Osteoblast (primary cell): Measurements from ENCODE around the gene JCAD. TPM values are rescaled to one million over a fixed set of nuclear protein-coding genes. Genes with fewer than 3 reads are reported as not detected.

ENCODE experiments used
- DNase-seq: peaks from one replicate; pipeline ENCODE4 v3.0.0; 2011; ENCODE audit warnings: low spot score, mixed read lengths; ENCODE audit not compliant: insufficient read length; ENCODE audit errors: missing footprints
- H2AFZ ChIP-seq: 2 replicates; pipeline ENCODE4 v1.6.0; 2011; ENCODE audit warnings: mild to moderate bottlenecking, low read length
- H3K27ac ChIP-seq: 2 replicates; pipeline ENCODE4 v1.5.1; 2011; ENCODE audit warnings: mild to moderate bottlenecking, low read depth, low read length, moderate library complexity
- H3K27me3 ChIP-seq: 2 replicates; pipeline ENCODE4 v1.6.0; 2012; ENCODE audit warnings: mild to moderate bottlenecking, control low read depth, inconsistent platforms, low read length, moderate library complexity; ENCODE audit not compliant: insufficient read depth
- H3K36me3 ChIP-seq: 2 replicates; pipeline ENCODE4 v1.5.1; 2011; ENCODE audit warnings: mild to moderate bottlenecking, low read length, control low read depth, moderate library complexity; ENCODE audit not compliant: insufficient read depth
- H3K4me1 ChIP-seq: 2 replicates; pipeline ENCODE4 v1.5.1; 2011; ENCODE audit warnings: mild to moderate bottlenecking, low read length, control low read depth, moderate library complexity; ENCODE audit not compliant: insufficient read depth
- H3K4me2 ChIP-seq: 2 replicates; pipeline ENCODE4 v1.6.0; 2011; ENCODE audit warnings: mild to moderate bottlenecking, low read length; ENCODE audit not compliant: insufficient read depth
- H3K4me3 ChIP-seq: fragments of 200-600 bp; sonication (generic); 3 replicates; pipeline ENCODE4 v1.5.1; 2012; ENCODE audit warnings: mild to moderate bottlenecking, low read length, inconsistent platforms; ENCODE audit not compliant: insufficient read depth
- H3K79me2 ChIP-seq: 2 replicates; pipeline ENCODE4 v1.6.0; 2012; ENCODE audit warnings: mild to moderate bottlenecking, low read length, control low read depth, inconsistent platforms; ENCODE audit not compliant: insufficient read depth
- H3K9me3 ChIP-seq: 2 replicates; pipeline ENCODE4 v1.5.1; 2011; ENCODE audit warnings: low read depth, low read length, control low read depth
- H4K20me1 ChIP-seq: 2 replicates; pipeline ENCODE4 v1.6.0; 2012; ENCODE audit warnings: mild to moderate bottlenecking, low read length, control low read depth; ENCODE audit not compliant: insufficient read depth
- CTCF ChIP-seq: IDR thresholded peaks from 2 replicates; pipeline ENCODE4 v1.5.1; 2011; ENCODE audit warnings: mild to moderate bottlenecking, low read depth, low read length, moderate library complexity; ENCODE audit errors: extremely low read depth
- total RNA-seq: library from RNA; depleted of rRNA; stranded (reverse); fragments of >200 nt; gene quantifications from 2 replicates; pipeline ENCODE4 v1.2.3, GENCODE V29; 2012

Gene JCAD
- total RNA-seq, 1 donor, result 47.0 TPM

GRCh38 chr10:30079408-30079807, 20.0 kb upstream of the JCAD start:
- H2AFZ ChIP-seq, result no peak overlapping the region
- TF ChIP-seq CTCF, result no peak
- H3K9me3 ChIP-seq, result no peaks in the 10 kb centered on the region
- peak; percentile 25 for DNase-seq
- no peaks in the 10 kb centered on the region for H3K27me3 ChIP-seq
- H3K4me2 ChIP-seq, result no peak overlapping the region
- H3K4me1 ChIP-seq, result peaks cover 7% of the 10 kb centered on the region
- H3K36me3 ChIP-seq, result no peaks in the 10 kb centered on the region
- H4K20me1 ChIP-seq, result no peaks in the 10 kb centered on the region
- H3K79me2 ChIP-seq, result no peaks in the 10 kb centered on the region
- H3K27ac ChIP-seq, result no peak overlapping the region
- no peak overlapping the region for H3K4me3 ChIP-seq

- Histone ChIP-seq H3K9me3 (no peaks in the 10 kb centered on the region), H3K36me3 (no peaks in the 10 kb centered on the region), H3K4me3 (no peak overlapping the region), H3K79me2 (no peaks in the 10 kb centered on the region), H3K4me1 (peaks cover 6% of the 10 kb centered on the region), H3K27me3 (no peaks in the 10 kb centered on the region), H3K27ac (no peak overlapping the region), H2AFZ (no peak overlapping the region), H3K4me2 (no peak overlapping the region), H4K20me1 (no peaks in the 10 kb centered on the region)
- no peak for TF ChIP-seq CTCF
- DNase-seq, result no peak
Measured at GRCh38 chr10:30075481-30075880, 16.1 kb upstream of the JCAD start.

GRCh38 chr10:30074933-30075332, 15.5 kb upstream of the JCAD start:
- TF ChIP-seq CTCF, result no peak
- Histone ChIP-seq H2AFZ (no peak overlapping the region), H3K79me2 (no peaks in the 10 kb centered on the region), H3K4me1 (peaks cover 4% of the 10 kb centered on the region), H4K20me1 (no peaks in the 10 kb centered on the region), H3K36me3 (no peaks in the 10 kb centered on the region), H3K27ac (no peak overlapping the region), H3K4me3 (no peak overlapping the region), H3K27me3 (no peaks in the 10 kb centered on the region), H3K9me3 (no peaks in the 10 kb centered on the region), H3K4me2 (no peak overlapping the region)
- no peak for DNase-seq

GRCh38 chr10:30074090-30074489, 14.7 kb upstream of the JCAD start:
- no peak for TF ChIP-seq CTCF
- H3K27ac ChIP-seq, result no peak overlapping the region
- H3K9me3 ChIP-seq, result no peaks in the 10 kb centered on the region
- H3K4me3 ChIP-seq, result no peak overlapping the region
- H3K4me1 ChIP-seq, result peaks cover 5% of the 10 kb centered on the region
- no peak overlapping the region for H3K4me2 ChIP-seq
- no peaks in the 10 kb centered on the region for H3K79me2 ChIP-seq
- no peaks in the 10 kb centered on the region for H4K20me1 ChIP-seq
- no peak for DNase-seq
- no peaks in the 10 kb centered on the region for H3K27me3 ChIP-seq
- no peak overlapping the region for H2AFZ ChIP-seq
- no peaks in the 10 kb centered on the region for H3K36me3 ChIP-seq
